SK-N-SH (cell line): Measurements from ENCODE around the gene PLAC1. TPM values are rescaled to one million over a fixed set of nuclear protein-coding genes. Genes with fewer than 3 reads are reported as not detected.

Experiments used
- CTCF ChIA-PET: fragments of 300-600, 350-600 bp; formaldehyde crosslinking; extraction: SDS; loops from one replicate; lab custom pipeline; 2021; lab: Yijun Ruan, JAX
- POLR2A ChIA-PET: fragments of 350-600 bp; sonication (Branson Sonifier 250); formaldehyde crosslinking; extraction: SDS; loops from one replicate; lab custom pipeline; 2020; ENCODE audit warnings: antibody characterized with exemption, inconsistent platforms; lab: Yijun Ruan, JAX
- DNase-seq: peaks from one replicate; pipeline ENCODE4 v3.0.0; 2012
- H2AFZ ChIP-seq: fragments of 200-600 bp; sonication (generic); 2 replicates; pipeline ENCODE4 v1.8.1; 2016; ENCODE audit warnings: antibody characterized with exemption, mild to moderate bottlenecking, low read depth
- H3F3A ChIP-seq: fragments of 200-600 bp; sonication (generic); replicated peaks from 2 replicates; pipeline ENCODE3; 2016; ENCODE audit warnings: antibody characterized with exemption, mild to moderate bottlenecking; ENCODE audit not compliant: insufficient read depth
- H3K27ac ChIP-seq, 2 experiments: fragments of 200-500 bp in 1 of 2; fragments of 200-600 bp in 1 of 2; sonication (Bioruptor generic) in 1 of 2; sonication (generic), shearing (Covaris generic) in 1 of 2; 2 replicates each; pipeline versions ENCODE4 v1.5.1 to v1.6.1; 2014 to 2016; ENCODE audit warnings: low read depth in 2 of 2, inconsistent platforms in 1 of 2, low read length in 1 of 2, mild to moderate bottlenecking in 1 of 2, mixed read lengths in 1 of 2
- H3K27me3 ChIP-seq: fragments of 200-600 bp; sonication (generic), shearing (Covaris generic); 2 replicates; pipeline ENCODE4 v1.6.1; 2016; ENCODE audit warnings: mixed run types; ENCODE audit not compliant: insufficient read depth
- H3K36me3 ChIP-seq, 2 experiments: fragments of 200-500 bp in 1 of 2; fragments of 200-600 bp in 1 of 2; sonication (Bioruptor generic) in 1 of 2; sonication (generic) in 1 of 2; replicated peaks in 1 of 2; 2 replicates each; pipeline versions ENCODE3 to v1.5.1; 2014 to 2016; ENCODE audit warnings: low read length in 1 of 2, mild to moderate bottlenecking in 1 of 2; ENCODE audit not compliant: insufficient read depth in 2 of 2, control insufficient read depth in 1 of 2
- H3K4me1 ChIP-seq, 2 experiments: fragments of 200-500 bp in 1 of 2; fragments of 200-600 bp in 1 of 2; sonication (Bioruptor generic) in 1 of 2; sonication (generic), shearing (Covaris generic) in 1 of 2; 2 replicates each; pipeline versions ENCODE4 v1.5.1 to v1.6.1; 2014 to 2016; ENCODE audit warnings: low read depth in 1 of 2, low read length in 1 of 2, mixed run types in 1 of 2; ENCODE audit not compliant: insufficient read depth in 2 of 2, control insufficient read depth in 1 of 2
- H3K4me2 ChIP-seq: fragments of 200-600 bp; sonication (generic), shearing (Covaris generic); 2 replicates; pipeline ENCODE4 v1.6.1; 2017; ENCODE audit warnings: mixed run types
- H3K4me3 ChIP-seq, 2 experiments: fragments of 200-500 bp in 1 of 2; fragments of 200-600 bp in 1 of 2; sonication (Bioruptor generic) in 1 of 2; sonication (generic), shearing (Covaris generic) in 1 of 2; 2 replicates each; pipeline versions ENCODE4 v1.5.1 to v1.8.1; 2014 to 2016; ENCODE audit warnings: low read depth in 2 of 2, inconsistent platforms in 1 of 2, low read length in 1 of 2, mild to moderate bottlenecking in 1 of 2, mixed read lengths in 1 of 2, moderate library complexity in 1 of 2
- H3K79me2 ChIP-seq: fragments of 200-600 bp; sonication (generic); 2 replicates; pipeline ENCODE4 v1.8.1; 2017; ENCODE audit warnings: mild to moderate bottlenecking; ENCODE audit not compliant: insufficient read depth
- H3K9ac ChIP-seq: fragments of 200-600 bp; sonication (generic); 2 replicates; pipeline ENCODE4 v1.6.1; 2017; ENCODE audit warnings: mixed run types
- H3K9me2 ChIP-seq: fragments of 200-600 bp; sonication (generic); 2 replicates; pipeline ENCODE4 v1.6.1; 2017; ENCODE audit warnings: mixed run types
- H3K9me3 ChIP-seq: fragments of 200-600 bp; sonication (generic); 2 replicates; pipeline ENCODE4 v1.6.1; 2017; ENCODE audit warnings: mixed run types, mild to moderate bottlenecking, moderate library complexity
- H4K20me1 ChIP-seq: fragments of 200-600 bp; sonication (generic); 2 replicates; pipeline ENCODE4 v1.6.1; 2017; ENCODE audit warnings: mild to moderate bottlenecking, mixed run types; ENCODE audit not compliant: insufficient read depth
- FOXM1 ChIP-seq: IDR thresholded peaks from 2 replicates; pipeline ENCODE4 v1.4.0; 2012; ENCODE audit warnings: low read depth, mild to moderate bottlenecking
- GABPA ChIP-seq: IDR thresholded peaks from 2 replicates; pipeline ENCODE4 v1.4.0; 2012; ENCODE audit warnings: low read depth, mild to moderate bottlenecking
- GATA2 ChIP-seq: sonication (generic); formaldehyde crosslinking; IDR thresholded peaks from 2 replicates; pipeline ENCODE4 v1.5.0; 2020; ENCODE audit warnings: mild to moderate bottlenecking, missing genetic modification reagents
- JUND ChIP-seq: IDR thresholded peaks from 2 replicates; pipeline ENCODE4 v1.4.0; 2012
- MXI1 ChIP-seq: IDR thresholded peaks from 2 replicates; pipeline ENCODE4 v1.6.1; 2012; ENCODE audit warnings: mild to moderate bottlenecking, low read depth, low read length, improper control_type of control experiment
- NRF1 ChIP-seq: IDR thresholded peaks from 2 replicates; pipeline ENCODE4 v1.6.1; 2012; ENCODE audit warnings: low read depth, mild to moderate bottlenecking, low read length
- RAD21 ChIP-seq: IDR thresholded peaks from 2 replicates; pipeline ENCODE4 v1.6.1; 2012; ENCODE audit warnings: mild to moderate bottlenecking, low read length
- RCOR1 ChIP-seq: fragments of 150-350 bp; IDR thresholded peaks from 2 replicates; pipeline ENCODE4 v1.6.1; 2017; ENCODE audit warnings: antibody characterized with exemption, low read length
- REST ChIP-seq: IDR thresholded peaks from 2 replicates; pipeline ENCODE4 v1.6.1; 2012; ENCODE audit warnings: mild to moderate bottlenecking, low read depth, low read length, moderate library complexity
- USF2 ChIP-seq: fragments of 150-350 bp; IDR thresholded peaks from 2 replicates; pipeline ENCODE4 v1.6.1; 2017; ENCODE audit warnings: antibody characterized with exemption, low read length, low read depth, borderline replicate concordance
- YY1 ChIP-seq: IDR thresholded peaks from 2 replicates; pipeline ENCODE4 v1.4.0; 2012; ENCODE audit warnings: low read depth, mild to moderate bottlenecking
- WGBS: methylation state at CpG from one replicate; pipeline ENCODE4 v1.1.6; 2017; ENCODE audit warnings: low lambda C conversion rate; 5-methylcytosine and 5-hydroxymethylcytosine counted together
- polyA plus RNA-seq, 3 experiments: library from polyadenylated mRNA; depleted of rRNA; stranded (reverse); fragments of >200 nt; gene quantifications; 2 replicates each; pipeline ENCODE4 v1.2.3, GENCODE V29; 2012
- TF ChIP-seq, protein P1 (sequence below): fragments of 150-350 bp; IDR thresholded peaks from 2 replicates; pipeline ENCODE4 v1.6.1; 2016; ENCODE audit warnings: mild to moderate bottlenecking, low read depth, low read length
- TF ChIP-seq, protein P2 (sequence below): IDR thresholded peaks from 2 replicates; pipeline ENCODE4; 2012
- TF ChIP-seq, protein P3 (sequence below): IDR thresholded peaks from 2 replicates; pipeline ENCODE4 v1.4.0; 2012; ENCODE audit warnings: low read depth, borderline replicate concordance

Gene PLAC1
- polyA plus RNA-seq, 1 of the 3 experiments (the other 2 are of a cell fraction): 50.9 TPM

DNA sequence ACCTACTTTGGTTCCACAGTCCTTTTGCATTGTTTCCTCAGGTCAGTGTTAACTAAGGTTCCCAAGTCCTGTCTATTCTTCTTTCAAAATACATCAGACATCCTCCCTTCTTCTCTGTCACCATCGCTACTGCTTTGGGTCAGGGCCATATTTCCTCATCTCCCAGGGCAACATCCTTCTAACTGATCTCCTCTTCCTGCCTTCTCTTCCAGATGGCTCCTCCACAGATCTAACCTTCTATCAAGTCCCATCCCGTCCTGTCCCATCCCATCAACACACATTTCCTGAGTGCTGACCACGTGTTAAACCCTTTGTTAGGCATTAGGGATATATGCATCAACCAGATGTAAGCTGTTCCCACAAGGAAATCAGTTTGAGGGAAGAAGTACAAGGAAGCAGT, 25.9 kb downstream of the PLAC1 start:
- no peaks in the 10 kb centered on the region for H3K9me3 ChIP-seq
- no peaks in the 10 kb centered on the region for H3K79me2 ChIP-seq
- no peaks in the 10 kb centered on the region for H3K36me3 ChIP-seq
- H3K9ac ChIP-seq: no peak overlapping the region
- H3K4me2 ChIP-seq: no peak overlapping the region
- no peaks in the 10 kb centered on the region for H3K9me2 ChIP-seq
- CTCF ChIA-PET: interaction anchor here (0.9 kb wide), 1 partner anchor 11 kb away, joined by 3 read pairs; no protein-coding TSS in a partner anchor
- 81% methylated on average over 3 of the region's 3 CpGs for WGBS
- H3F3A ChIP-seq: no peaks in the 10 kb centered on the region
- H2AFZ ChIP-seq: no peak overlapping the region
- TF ChIP-seq RCOR1 (no peak), GABPA (no peak), MXI1 (no peak), JUND (no peak), FOXM1 (no peak), YY1 (no peak), REST (no peak), RAD21 (no peak), GATA2 (CRISPR knock-in tag) (no peak), NRF1 (no peak), USF2 (no peak)
- TF ChIP-seq, protein P1, sequence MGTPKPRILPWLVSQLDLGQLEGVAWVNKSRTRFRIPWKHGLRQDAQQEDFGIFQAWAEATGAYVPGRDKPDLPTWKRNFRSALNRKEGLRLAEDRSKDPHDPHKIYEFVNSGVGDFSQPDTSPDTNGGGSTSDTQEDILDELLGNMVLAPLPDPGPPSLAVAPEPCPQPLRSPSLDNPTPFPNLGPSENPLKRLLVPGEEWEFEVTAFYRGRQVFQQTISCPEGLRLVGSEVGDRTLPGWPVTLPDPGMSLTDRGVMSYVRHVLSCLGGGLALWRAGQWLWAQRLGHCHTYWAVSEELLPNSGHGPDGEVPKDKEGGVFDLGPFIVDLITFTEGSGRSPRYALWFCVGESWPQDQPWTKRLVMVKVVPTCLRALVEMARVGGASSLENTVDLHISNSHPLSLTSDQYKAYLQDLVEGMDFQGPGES: no peak
- TF ChIP-seq, protein P2, sequence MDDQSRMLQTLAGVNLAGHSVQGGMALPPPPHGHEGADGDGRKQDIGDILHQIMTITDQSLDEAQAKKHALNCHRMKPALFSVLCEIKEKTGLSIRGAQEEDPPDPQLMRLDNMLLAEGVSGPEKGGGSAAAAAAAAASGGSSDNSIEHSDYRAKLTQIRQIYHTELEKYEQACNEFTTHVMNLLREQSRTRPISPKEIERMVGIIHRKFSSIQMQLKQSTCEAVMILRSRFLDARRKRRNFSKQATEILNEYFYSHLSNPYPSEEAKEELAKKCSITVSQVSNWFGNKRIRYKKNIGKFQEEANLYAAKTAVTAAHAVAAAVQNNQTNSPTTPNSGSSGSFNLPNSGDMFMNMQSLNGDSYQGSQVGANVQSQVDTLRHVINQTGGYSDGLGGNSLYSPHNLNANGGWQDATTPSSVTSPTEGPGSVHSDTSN: no peak
- TF ChIP-seq, protein P3, sequence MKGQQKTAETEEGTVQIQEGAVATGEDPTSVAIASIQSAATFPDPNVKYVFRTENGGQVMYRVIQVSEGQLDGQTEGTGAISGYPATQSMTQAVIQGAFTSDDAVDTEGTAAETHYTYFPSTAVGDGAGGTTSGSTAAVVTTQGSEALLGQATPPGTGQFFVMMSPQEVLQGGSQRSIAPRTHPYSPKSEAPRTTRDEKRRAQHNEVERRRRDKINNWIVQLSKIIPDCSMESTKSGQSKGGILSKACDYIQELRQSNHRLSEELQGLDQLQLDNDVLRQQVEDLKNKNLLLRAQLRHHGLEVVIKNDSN: no peak
- no peak overlapping the region for H3K4me3 ChIP-seq
- H3K27me3 ChIP-seq: no peaks in the 10 kb centered on the region
- no peaks in the 10 kb centered on the region; a peak in 2 of 4 replicates for H3K4me1 ChIP-seq
- DNase-seq: no peak
- H4K20me1 ChIP-seq: no peaks in the 10 kb centered on the region
- no peak overlapping the region for H3K27ac ChIP-seq
- POLR2A ChIA-PET: no interaction called here
